ENCODE results near the gene CLCNKB.

DNA sequence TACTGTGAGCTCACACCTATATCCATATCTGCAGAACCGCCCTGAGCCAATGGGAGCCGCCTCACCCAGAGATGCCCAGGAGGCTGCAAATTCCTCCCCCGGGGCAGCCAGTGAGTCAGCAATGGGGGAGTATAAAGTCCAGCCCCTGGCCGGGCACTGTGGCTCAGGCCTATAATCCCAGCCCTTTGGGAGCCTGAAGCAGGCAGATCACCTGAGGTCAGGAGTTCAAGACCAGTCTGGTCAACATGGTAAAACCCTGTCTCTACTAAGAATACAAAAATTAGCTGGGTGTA is 5.0 kb upstream of the CLCNKB start:
- TF ChIP-seq, protein P1, sequence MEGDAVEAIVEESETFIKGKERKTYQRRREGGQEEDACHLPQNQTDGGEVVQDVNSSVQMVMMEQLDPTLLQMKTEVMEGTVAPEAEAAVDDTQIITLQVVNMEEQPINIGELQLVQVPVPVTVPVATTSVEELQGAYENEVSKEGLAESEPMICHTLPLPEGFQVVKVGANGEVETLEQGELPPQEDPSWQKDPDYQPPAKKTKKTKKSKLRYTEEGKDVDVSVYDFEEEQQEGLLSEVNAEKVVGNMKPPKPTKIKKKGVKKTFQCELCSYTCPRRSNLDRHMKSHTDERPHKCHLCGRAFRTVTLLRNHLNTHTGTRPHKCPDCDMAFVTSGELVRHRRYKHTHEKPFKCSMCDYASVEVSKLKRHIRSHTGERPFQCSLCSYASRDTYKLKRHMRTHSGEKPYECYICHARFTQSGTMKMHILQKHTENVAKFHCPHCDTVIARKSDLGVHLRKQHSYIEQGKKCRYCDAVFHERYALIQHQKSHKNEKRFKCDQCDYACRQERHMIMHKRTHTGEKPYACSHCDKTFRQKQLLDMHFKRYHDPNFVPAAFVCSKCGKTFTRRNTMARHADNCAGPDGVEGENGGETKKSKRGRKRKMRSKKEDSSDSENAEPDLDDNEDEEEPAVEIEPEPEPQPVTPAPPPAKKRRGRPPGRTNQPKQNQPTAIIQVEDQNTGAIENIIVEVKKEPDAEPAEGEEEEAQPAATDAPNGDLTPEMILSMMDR (IDR thresholded peaks at IDR 0.05) = no peak
- TF ChIP-seq POLR2A (IDR thresholded peaks at IDR 0.05) = no peak
